Measurements from ENCODE around the gene TDP2. TPM values are rescaled to one million over a fixed set of nuclear protein-coding genes. Genes with fewer than 3 reads are reported as not detected.

The TDP2 gene
- total and polyA plus RNA-seq, 8 donors: 18.7 to 112 (median 27.5) TPM

GRCh38 chr6:24603241-24603640 lies 63.5 kb downstream of the TDP2 start:
- Histone ChIP-seq H3K27ac (no peak overlapping the region), H3K4me3 (no peak overlapping the region), H3K4me1 (no peaks in the 10 kb centered on the region), H3K27me3 (no peaks in the 10 kb centered on the region), H3K9me3 (no peaks in the 10 kb centered on the region), H3K36me3 (no peaks in the 10 kb centered on the region)
- intact Hi-C loops (cut with DNase I; ENCODE audit: low total_unique reads): no loop called here
- no peak for DNase-seq
- WGBS, 5 donors: 92 to 95% (median 92%) methylated on average over 2 of the region's 2 CpGs
- no peak for TF ChIP-seq POLR2AphosphoS5 (IDR thresholded peaks at IDR 0.05)
- no peak for TF ChIP-seq EP300 (IDR thresholded peaks at IDR 0.05)
- no peak for TF ChIP-seq POLR2A (IDR thresholded peaks at IDR 0.05)
- no peak for TF ChIP-seq CTCF (IDR thresholded peaks at IDR 0.05)

- WGBS, 5 donors: 53 to 64% (median 54%) methylated on average over 4 of the region's 4 CpGs
- Histone ChIP-seq H3K36me3 (no peaks in the 10 kb centered on the region), H3K27ac (no peak overlapping the region), H3K27me3 (no peaks in the 10 kb centered on the region), H3K4me3 (no peak overlapping the region), H3K4me1 (no peaks in the 10 kb centered on the region), H3K9me3 (no peaks in the 10 kb centered on the region)
- TF ChIP-seq EP300 (IDR thresholded peaks at IDR 0.05): no peak
- TF ChIP-seq POLR2A (IDR thresholded peaks at IDR 0.05): no peak
- no peak for TF ChIP-seq CTCF (IDR thresholded peaks at IDR 0.05)
- TF ChIP-seq POLR2AphosphoS5 (IDR thresholded peaks at IDR 0.05): no peak
- DNase-seq: no peak
- intact Hi-C loops (cut with DNase I; ENCODE audit: low total_unique reads): no loop called here
Measured at GRCh38 chr6:24600903-24601302, 65.8 kb downstream of the TDP2 start.

Other genes starting within 250 kb of the TDP2 start
- gene GPLD1, start 177.3 kb downstream of the TDP2 start, total RNA-seq: 1 to 10 TPM in 2 of 5 donors, under 1 TPM in 1, not detected in 2; 0.43 to 2.8 (median 1.3) TPM
- gene GPLD1, start 177.3 kb downstream of the TDP2 start, polyA plus RNA-seq: under 1 TPM; 0.18 to 0.44 (median 0.31) TPM
- gene ALDH5A1, start 171.9 kb downstream of the TDP2 start, total RNA-seq: 1 to 10 TPM in 4 of 5 donors, under 1 TPM in 1; 0.58 to 9.8 (median 6.8) TPM
- 1 to 10 TPM; 2.0 to 2.5 (median 2.5) TPM for gene ALDH5A1, start 171.9 kb downstream of the TDP2 start, polyA plus RNA-seq
- under 1 TPM in 2 of 5 donors, not detected in 3; 0.37 to 0.58 TPM for gene KIAA0319, start 20.7 kb downstream of the TDP2 start, total RNA-seq
- under 1 TPM in 2 of 3 donors, not detected in 1; 0.05 to 0.06 TPM for gene KIAA0319, start 20.7 kb downstream of the TDP2 start, polyA plus RNA-seq
- gene ACOT13, start 178 bp upstream of the TDP2 start, total RNA-seq: 10 to 100 TPM in 1 of 5 donors, 1 to 10 TPM in 4; 2.9 to 10.4 (median 6.1) TPM
- 10 to 100 TPM; 19.9 to 22.1 (median 21.4) TPM for gene ACOT13, start 178 bp upstream of the TDP2 start, polyA plus RNA-seq
- 10 to 100 TPM; 29.5 to 87.1 (median 66.5) TPM for gene C6orf62, start 52.3 kb upstream of the TDP2 start, total RNA-seq
- 10 to 100 TPM; 34.5 to 40.8 (median 37.4) TPM for gene C6orf62, start 52.3 kb upstream of the TDP2 start, polyA plus RNA-seq
- gene GMNN, start 108.0 kb upstream of the TDP2 start, total RNA-seq: 100 to 1,000 TPM in 1 of 5 donors, 10 to 100 TPM in 2, 1 to 10 TPM in 1, not detected in 1; 2.7 to 142 (median 26.7) TPM
- gene GMNN, start 108.0 kb upstream of the TDP2 start, polyA plus RNA-seq: 10 to 100 TPM; 17.3 to 40.7 (median 33.0) TPM
- gene ARMH2, start 132.0 kb upstream of the TDP2 start, total RNA-seq: not detected
- gene ARMH2, start 132.0 kb upstream of the TDP2 start, polyA plus RNA-seq: not detected

Measured in stomach (tissue), 9 donors.